IMR-90 (cell line): ENCODE measurements around the gene ZNF283. TPM values are rescaled to one million over a fixed set of nuclear protein-coding genes. Genes with fewer than 3 reads are reported as not detected.

Experiments used
- ATAC-seq: fragments of 200-7000 bp; cut with Tn5 transposase; 2 replicates; pipeline ENCODE4 v1.9.1; 2020; ENCODE audit warnings: low read depth, mild to moderate bottlenecking, moderate library complexity
- BruUV-seq: library from RNA; stranded (reverse); fragments of 400-500 nt; replicated peaks from 2 replicates; lab custom pipeline; 2021; lab: Mats Ljungman, UMichigan
- CTCF ChIA-PET: fragments of 300-600 bp; formaldehyde crosslinking; extraction: SDS; loops from one replicate; lab custom pipeline; 2021; ENCODE audit warnings: antibody characterized with exemption; lab: Yijun Ruan, JAX
- POLR2A ChIA-PET: fragments of 300-600 bp; sonication (Branson Sonifier 250); formaldehyde crosslinking; loops from one replicate; lab custom pipeline; 2022; ENCODE audit warnings: antibody characterized with exemption; ENCODE audit not compliant: unreplicated experiment; lab: Charles Lee
- DNase-seq: peaks from one replicate; pipeline ENCODE4 v3.0.0; 2013
- H2AFZ ChIP-seq: replicated peaks from 2 replicates; pipeline ENCODE3; 2013; ENCODE audit warnings: low read length, mild to moderate bottlenecking; ENCODE audit not compliant: poor library complexity
- H2AK5ac ChIP-seq: 2 replicates; pipeline ENCODE4 v1.6.1; 2013; ENCODE audit warnings: low read depth, low read length, inconsistent platforms
- H2AK9ac ChIP-seq: replicated peaks from 2 replicates; pipeline ENCODE3; 2013; ENCODE audit warnings: mild to moderate bottlenecking, low read depth, low read length, moderate library complexity; ENCODE audit not compliant: poor library complexity
- H2BK120ac ChIP-seq: 2 replicates; pipeline ENCODE4 v1.6.1; 2013; ENCODE audit warnings: low read depth, low read length, inconsistent platforms
- H2BK15ac ChIP-seq: 3 replicates; pipeline ENCODE4 v1.6.1; 2013; ENCODE audit warnings: low read depth, low read length, inconsistent platforms
- H2BK20ac ChIP-seq: 2 replicates; pipeline ENCODE4 v1.6.1; 2013; ENCODE audit warnings: low read depth, mild to moderate bottlenecking, inconsistent platforms, low read length, moderate library complexity
- H2BK5ac ChIP-seq: 2 replicates; pipeline ENCODE4 v1.6.1; 2013; ENCODE audit warnings: mild to moderate bottlenecking, low read depth, low read length, inconsistent platforms; ENCODE audit not compliant: poor library complexity, severe bottlenecking
- H3K14ac ChIP-seq: replicated peaks from 2 replicates; pipeline ENCODE4 v1.6.1; 2013; ENCODE audit warnings: low read depth, low read length, inconsistent platforms
- H3K18ac ChIP-seq: 2 replicates; pipeline ENCODE4 v1.6.1; 2013; ENCODE audit warnings: low read depth, low read length, control low read depth
- H3K23ac ChIP-seq: 2 replicates; pipeline ENCODE4 v1.6.1; 2013; ENCODE audit warnings: low read depth, low read length, inconsistent platforms
- H3K27ac ChIP-seq: 2 replicates; pipeline ENCODE4 v1.5.1; 2013; ENCODE audit warnings: mild to moderate bottlenecking, control low read depth, low read length; ENCODE audit not compliant: insufficient read depth
- H3K27me3 ChIP-seq: 2 replicates; pipeline ENCODE4 v1.6.1; 2013; ENCODE audit warnings: low read length; ENCODE audit not compliant: control insufficient read depth, insufficient read depth
- H3K36me3 ChIP-seq: 2 replicates; pipeline ENCODE4 v1.6.1; 2013; ENCODE audit warnings: low read length, mixed read lengths; ENCODE audit not compliant: control insufficient read depth, insufficient read depth
- H3K4ac ChIP-seq: 2 replicates; pipeline ENCODE4 v1.6.1; 2013; ENCODE audit warnings: low read depth, low read length, inconsistent platforms
- H3K4me1 ChIP-seq: 2 replicates; pipeline ENCODE4 v1.6.1; 2013; ENCODE audit warnings: low read length, mixed read lengths; ENCODE audit not compliant: control insufficient read depth, insufficient read depth
- H3K4me2 ChIP-seq: 2 replicates; pipeline ENCODE4 v1.6.1; 2013; ENCODE audit warnings: low read depth, mild to moderate bottlenecking, control low read depth, low read length, moderate library complexity
- H3K4me3 ChIP-seq: 2 replicates; pipeline ENCODE4 v1.5.1; 2013; ENCODE audit warnings: low read depth, mild to moderate bottlenecking, control low read depth, low read length, moderate library complexity; ENCODE audit not compliant: insufficient read depth
- H3K56ac ChIP-seq: 2 replicates; pipeline ENCODE4 v1.6.1; 2013; ENCODE audit warnings: low read length, inconsistent platforms; ENCODE audit not compliant: insufficient read depth; ENCODE audit errors: extremely low read depth
- H3K79me1 ChIP-seq, 2 experiments: 2 replicates each; pipeline ENCODE4 v1.6.1; 2013; ENCODE audit warnings: low read length in 2 of 2, inconsistent platforms in 1 of 2, low read depth in 1 of 2
- H3K9ac ChIP-seq: 2 replicates; pipeline ENCODE4 v1.6.1; 2013; ENCODE audit warnings: low read depth, low read length, control low read depth
- H3K9me1 ChIP-seq: 2 replicates; pipeline ENCODE4 v1.6.1; 2013; ENCODE audit warnings: low read length, inconsistent platforms; ENCODE audit not compliant: insufficient read depth
- H3K9me3 ChIP-seq: 2 replicates; pipeline ENCODE4 v1.6.1; 2013; ENCODE audit warnings: low read length; ENCODE audit not compliant: control insufficient read depth, insufficient read depth
- H4K20me1 ChIP-seq: 2 replicates; pipeline ENCODE4 v1.6.1; 2013; ENCODE audit warnings: low read length, inconsistent platforms; ENCODE audit not compliant: insufficient read depth
- H4K5ac ChIP-seq: 2 replicates; pipeline ENCODE4 v1.6.1; 2013; ENCODE audit warnings: mild to moderate bottlenecking, low read depth, low read length, control low read depth
- H4K8ac ChIP-seq, 2 experiments: 2 replicates each; pipeline ENCODE4 v1.6.1; 2013; ENCODE audit warnings: low read depth in 2 of 2, low read length in 2 of 2, control low read depth in 1 of 2, inconsistent platforms in 1 of 2
- H4K91ac ChIP-seq: 2 replicates; pipeline ENCODE4 v1.6.1; 2013; ENCODE audit warnings: low read depth, low read length, inconsistent platforms; ENCODE audit not compliant: insufficient read depth
- CHD1 ChIP-seq: IDR thresholded peaks from 2 replicates; pipeline ENCODE4 v1.6.1; 2012; ENCODE audit warnings: low read depth, low read length, improper control_type of control experiment
- MAFK ChIP-seq: IDR thresholded peaks from 2 replicates; pipeline ENCODE4 v1.6.1; 2012; ENCODE audit warnings: low read depth, low read length, improper control_type of control experiment
- MAZ ChIP-seq: IDR thresholded peaks from 2 replicates; pipeline ENCODE4 v1.6.1; 2012; ENCODE audit warnings: low read depth, mild to moderate bottlenecking, low read length, improper control_type of control experiment, moderate library complexity, borderline replicate concordance
- WGBS, 2 experiments: methylation state at CpG; one replicate each; pipeline versions ENCODE4 v1.1.5 to v1.1.7; 2013; ENCODE audit warnings: missing lambda C conversion rate in 2 of 2; ENCODE audit not compliant: insufficient read length in 1 of 2; ENCODE audit errors: extremely low coverage in 2 of 2; 5-methylcytosine and 5-hydroxymethylcytosine counted together
- dilution Hi-C: fragments of 300-500 bp; cut with HindIII; formaldehyde crosslinking; loops from one replicate; pipeline ENCODE4 v1.14.3; 2018; ENCODE audit warnings: low sequenced_read_pairs; ENCODE audit not compliant: unreplicated experiment
- in situ Hi-C: fragments of 300-500 bp; cut with MboI; formaldehyde crosslinking; loops from 3 replicates; pipeline ENCODE4 v1.14.3; 2019; ENCODE audit warnings: low sequenced_read_pairs, inconsistent platforms, mixed read lengths
- intact Hi-C: fragments of 100-400 bp; cut with micrococcal nuclease; formaldehyde crosslinking; loops from 2 replicates; pipeline ENCODE4 v1.10.0; 2022
- polyA plus RNA-seq, 3 experiments: library from polyadenylated mRNA; depleted of rRNA; stranded (reverse); fragments of >200 nt; gene quantifications; 2 replicates each; pipeline ENCODE4 v1.2.3, GENCODE V29; 2012; ENCODE audit warnings: low replicate concordance in 1 of 3
- total RNA-seq: library from RNA; depleted of rRNA; stranded (reverse); fragments of >200 nt; gene quantifications from 2 replicates; pipeline ENCODE4 v1.2.3, GENCODE V29; 2012

ZNF283 gene
- total and polyA plus RNA-seq, 2 of the 4 experiments (the other 2 are of a cell fraction): 2.1 to 5.0 TPM

GRCh38 chr19:43842007-43842406 lies 14.9 kb downstream of the ZNF283 start:
- Histone ChIP-seq H3K36me3 (peaks cover 48% of the 10 kb centered on the region), H2BK20ac (no peak overlapping the region), H2BK5ac (no peak overlapping the region), H2AFZ (no peak overlapping the region), H3K27ac (no peak overlapping the region), H3K23ac (no peak overlapping the region), H3K4me2 (no peak overlapping the region), H3K9me1 (no peaks in the 10 kb centered on the region), H3K14ac (no peak overlapping the region), H4K5ac (no peak overlapping the region), H3K4me3 (no peak overlapping the region), H3K9me3 (peaks cover 57% of the 10 kb centered on the region), H3K79me1 (no peaks in the 10 kb centered on the region), H3K56ac (no peak overlapping the region), H4K20me1 (no peaks in the 10 kb centered on the region), H3K18ac (no peak overlapping the region), H2BK120ac (no peak overlapping the region), H4K8ac (no peak overlapping the region), H3K9ac (no peak overlapping the region), H3K4me1 (no peaks in the 10 kb centered on the region), H2BK15ac (no peak overlapping the region), H2AK9ac (no peak overlapping the region), H3K27me3 (no peaks in the 10 kb centered on the region), H3K4ac (no peak overlapping the region), H2AK5ac (no peak overlapping the region), H4K91ac (no peak overlapping the region)
- ATAC-seq: no peak
- dilution Hi-C loops: no loop called here
- intact Hi-C loops: no loop called here
- POLR2A ChIA-PET: no interaction called here
- no CpG with 5 or more reads among the region's 2 CpGs for WGBS, 2 experiments
- CTCF ChIA-PET: no interaction called here
- no peak for DNase-seq
- in situ Hi-C loops: no loop called here
- no peak for TF ChIP-seq CHD1
- TF ChIP-seq MAZ: no peak
- no peak for TF ChIP-seq MAFK
- no TSS peak for BruUV-seq
